Fibroblast of mammary gland (primary cell): ENCODE data around the gene SCML1.
A peak's percentile ranks its signal among the peaks of the same experiment; 100 is the strongest.

Experiments used
- DNase-seq: peaks from one replicate; pipeline ENCODE4 v3.0.0-alpha.2; 2010; ENCODE audit warnings: low read depth
- H3K4me3 ChIP-seq: 2 replicates; pipeline ENCODE4 v1.5.1; 2011; ENCODE audit warnings: low read depth, mild to moderate bottlenecking, low read length, moderate library complexity; ENCODE audit not compliant: control insufficient read depth
- CTCF ChIP-seq: conservative IDR thresholded peaks from 2 replicates; pipeline ENCODE4 v1.5.1; 2011; ENCODE audit warnings: low read depth, low read length, inconsistent platforms; ENCODE audit not compliant: control insufficient read depth, insufficient read depth

Gene SCML1

DNA sequence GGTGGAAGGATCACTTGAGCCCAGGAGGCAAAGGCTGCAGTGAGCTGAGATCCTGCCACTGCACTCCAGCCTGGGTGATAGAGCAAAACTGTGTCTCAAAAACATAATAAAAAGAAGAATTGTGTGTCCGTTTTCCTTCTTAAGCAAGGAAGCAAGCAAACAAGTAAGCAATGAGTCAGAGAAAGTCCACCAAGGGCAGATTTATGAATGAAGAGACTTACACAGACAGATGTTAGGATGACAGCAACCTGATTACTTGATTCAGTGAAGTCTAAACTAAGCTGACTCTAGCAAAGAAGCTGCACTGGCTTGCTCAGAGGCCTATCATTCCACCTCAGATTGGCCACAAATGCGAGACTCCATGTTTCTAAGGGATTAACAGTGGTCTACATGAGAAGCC is 34.1 kb upstream of the SCML1 start:
- TF ChIP-seq CTCF: no peak
- H3K4me3 ChIP-seq: no peak overlapping the region
- DNase-seq: no peak

GRCh38 chrX:17705211-17705610 is 32.1 kb upstream of the SCML1 start:
- DNase-seq: no peak
- TF ChIP-seq CTCF: no peak
- H3K4me3 ChIP-seq: no peak overlapping the region

DNA sequence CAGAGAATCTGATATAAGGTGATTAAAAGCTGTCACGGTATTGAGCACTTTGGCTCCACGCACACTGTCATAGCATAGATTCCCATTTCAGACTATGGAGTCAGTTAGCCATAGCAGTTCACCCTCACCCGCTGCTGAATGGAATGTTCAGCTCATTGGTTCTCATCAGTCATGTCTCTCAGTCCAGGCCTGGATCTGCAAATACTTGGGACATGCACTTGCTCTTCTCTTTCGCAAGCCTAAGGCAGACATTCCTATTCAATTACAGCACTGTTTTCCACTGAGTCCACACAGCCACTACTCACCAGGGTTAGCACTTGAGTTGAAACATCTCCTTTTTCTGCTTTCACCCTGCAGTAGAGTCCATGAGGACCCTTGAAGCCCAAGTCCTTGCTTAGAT is 30.6 kb upstream of the SCML1 start:
- peak; percentile 63 for DNase-seq
- TF ChIP-seq CTCF: no peak
- H3K4me3 ChIP-seq: no peak overlapping the region

DNA sequence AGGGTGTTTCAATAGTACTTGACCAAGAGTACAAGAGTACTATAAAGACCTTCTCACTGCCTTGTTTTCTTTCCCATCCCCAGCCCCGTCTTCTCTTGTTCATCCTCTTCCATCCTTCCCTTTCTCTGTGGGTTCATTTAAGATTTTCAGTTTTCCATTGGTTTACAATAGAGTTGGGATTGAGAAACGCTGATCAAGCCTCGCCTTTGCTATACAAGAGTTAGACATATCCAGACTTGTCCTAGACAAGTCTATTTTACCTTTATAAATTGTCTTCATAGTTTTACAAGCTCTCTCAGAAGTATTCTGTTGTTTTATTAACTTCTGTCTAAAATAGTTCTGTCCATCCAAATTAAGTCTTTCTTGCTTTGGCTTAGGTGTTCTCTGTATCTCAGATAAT is 29.6 kb upstream of the SCML1 start:
- no peak overlapping the region for H3K4me3 ChIP-seq
- DNase-seq: no peak
- TF ChIP-seq CTCF: no peak

GRCh38 chrX:17710871-17711301 is 26.4 kb upstream of the SCML1 start:
- no peak overlapping the region for H3K4me3 ChIP-seq
- no peak for DNase-seq
- no peak for TF ChIP-seq CTCF

DNA sequence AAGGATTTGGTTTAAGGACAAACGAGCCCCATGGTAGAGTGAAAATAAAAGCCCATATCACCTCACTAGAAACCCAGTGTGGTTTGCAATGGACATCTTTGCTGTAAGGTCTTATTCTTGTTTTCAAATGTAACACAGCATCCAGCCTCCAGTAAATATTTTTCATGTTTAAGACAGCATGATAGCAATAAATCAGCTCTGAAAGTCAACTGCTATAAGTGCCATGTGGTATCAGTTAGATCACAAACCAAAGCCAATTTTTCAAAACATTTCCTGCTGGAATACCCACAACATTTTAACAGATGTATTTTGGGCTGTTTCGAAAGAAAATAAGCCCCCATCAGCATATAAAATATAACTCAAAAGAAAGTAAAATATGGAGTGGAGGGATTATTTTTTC is 24.0 kb upstream of the SCML1 start:
- DNase-seq: no peak
- no peak for TF ChIP-seq CTCF
- H3K4me3 ChIP-seq: no peak overlapping the region

GRCh38 chrX:17718649-17719165 is 18.6 kb upstream of the SCML1 start:
- DNase-seq: no peak
- no peak for TF ChIP-seq CTCF
- H3K4me3 ChIP-seq: no peak overlapping the region
